Mesothelial cell of epicardium (in vitro differentiated cells): ENCODE measurements around the gene SUN2. TPM values are rescaled to one million over a fixed set of nuclear protein-coding genes. Genes with fewer than 3 reads are reported as not detected.

Source experiments
- DNase-seq, 2 experiments: peaks; one replicate each; pipeline ENCODE4 v3.0.0; 2021; ENCODE audit warnings: low spot score in 2 of 2; ENCODE audit not compliant: unreplicated experiment in 2 of 2
- H3K27ac Mint-ChIP-seq: 2 replicates; pipeline ENCODE4 v1.8.0; 2021; ENCODE audit warnings: mixed read lengths
- H3K27me3 Mint-ChIP-seq: 2 replicates; pipeline ENCODE4 v1.8.0; 2021; ENCODE audit warnings: low read depth, mixed read lengths
- H3K36me3 Mint-ChIP-seq: 2 replicates; pipeline ENCODE4 v1.8.0; 2021; ENCODE audit warnings: mixed read lengths
- H3K4me1 Mint-ChIP-seq: 2 replicates; pipeline ENCODE4 v1.8.0; 2021; ENCODE audit warnings: mixed read lengths
- H3K4me3 Mint-ChIP-seq: 2 replicates; pipeline ENCODE4 v1.8.0; 2021; ENCODE audit warnings: mild to moderate bottlenecking, moderate library complexity, mixed read lengths
- H3K9me3 Mint-ChIP-seq: 2 replicates; pipeline ENCODE4 v1.8.0; 2021; ENCODE audit warnings: mixed read lengths
- CTCF ChIP-seq: fragments of 200-600 bp; sonication (generic); IDR thresholded peaks from one replicate; pipeline ENCODE4 v1.5.0; 2021; ENCODE audit warnings: antibody characterized with exemption; ENCODE audit not compliant: unreplicated experiment
- total RNA-seq: library from RNA; stranded (reverse); gene quantifications from 3 replicates; pipeline ENCODE4 v1.2.1, GENCODE V29; 2021

Gene SUN2
- total RNA-seq, 1 donor from 2014 or later: 61.2 TPM

- H3K9me3 Mint-ChIP-seq: no peaks in the 10 kb centered on the region
- no peak for TF ChIP-seq CTCF
- no peaks in the 10 kb centered on the region for H3K27me3 Mint-ChIP-seq
- H3K4me3 Mint-ChIP-seq: no peak overlapping the region
- no peaks in the 10 kb centered on the region for H3K4me1 Mint-ChIP-seq
- peaks cover 17% of the 10 kb centered on the region for H3K36me3 Mint-ChIP-seq
- DNase-seq: no peak
- H3K27ac Mint-ChIP-seq: no peak overlapping the region
These were observed 20.1 kb downstream of the SUN2 start for GRCh38 chr22:38735465-38736256.

GRCh38 chr22:38735126-38735464 is 20.7 kb downstream of the SUN2 start:
- no peaks in the 10 kb centered on the region for H3K27me3 Mint-ChIP-seq
- peaks cover 17% of the 10 kb centered on the region for H3K36me3 Mint-ChIP-seq
- no peaks in the 10 kb centered on the region for H3K4me1 Mint-ChIP-seq
- no peak for DNase-seq
- H3K4me3 Mint-ChIP-seq: no peak overlapping the region
- no peaks in the 10 kb centered on the region for H3K9me3 Mint-ChIP-seq
- no peak for TF ChIP-seq CTCF
- H3K27ac Mint-ChIP-seq: peak overlapping the region; percentile 35

DNA sequence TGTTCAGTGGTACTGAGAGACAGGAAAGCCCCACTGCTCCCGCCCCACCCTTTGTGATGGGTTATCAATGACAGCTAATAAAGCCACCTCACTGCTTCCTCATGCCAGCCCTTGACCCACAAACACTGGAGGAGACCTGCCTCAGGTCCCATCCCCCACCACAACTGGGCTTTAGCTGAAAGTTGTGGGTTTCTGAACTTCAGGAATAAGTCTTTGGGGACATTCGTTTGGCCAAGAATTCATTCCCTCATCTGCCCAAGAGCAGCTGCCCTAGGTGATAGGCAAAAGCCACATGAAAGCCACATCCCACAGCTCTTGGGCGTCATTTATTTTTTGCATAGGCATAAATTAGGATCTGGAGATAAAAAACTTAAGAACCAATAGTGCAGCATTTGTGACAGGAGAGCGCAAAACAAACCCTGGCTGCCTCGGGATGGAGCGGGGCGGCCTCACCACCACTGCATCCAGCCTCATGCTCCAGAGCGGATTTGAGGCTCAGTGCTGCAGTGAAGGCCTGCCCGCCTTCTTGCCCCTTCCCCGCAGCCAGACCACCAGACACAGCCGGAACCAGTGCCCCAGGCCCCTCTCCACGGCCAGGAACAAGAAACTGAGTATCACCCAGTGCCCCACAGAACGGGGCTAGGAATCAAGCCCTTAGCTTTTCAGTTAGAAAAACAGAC is 21.2 kb downstream of the SUN2 start:
- DNase-seq: no peak
- Mint-ChIP-seq H3K9me3 (no peaks in the 10 kb centered on the region), H3K4me3 (no peak overlapping the region), H3K36me3 (peaks cover 17% of the 10 kb centered on the region), H3K4me1 (no peaks in the 10 kb centered on the region), H3K27ac (peak overlapping the region; percentile 75), H3K27me3 (no peaks in the 10 kb centered on the region)
- TF ChIP-seq CTCF: no peak

- Mint-ChIP-seq H3K27ac (peak overlapping the region; percentile 83), H3K36me3 (peaks cover 22% of the 10 kb centered on the region), H3K27me3 (no peaks in the 10 kb centered on the region), H3K9me3 (no peaks in the 10 kb centered on the region), H3K4me1 (no peaks in the 10 kb centered on the region), H3K4me3 (no peak overlapping the region)
- no peak for TF ChIP-seq CTCF
- no peak for DNase-seq
These were observed 21.9 kb downstream of the SUN2 start for GRCh38 chr22:38733724-38734381.

- no peaks in the 10 kb centered on the region for H3K9me3 Mint-ChIP-seq
- peak; percentile 75 for TF ChIP-seq CTCF
- peaks cover 25% of the 10 kb centered on the region for H3K36me3 Mint-ChIP-seq
- H3K4me1 Mint-ChIP-seq: no peaks in the 10 kb centered on the region
- DNase-seq: no peak
- H3K4me3 Mint-ChIP-seq: no peak overlapping the region
- peak overlapping the region; percentile 83 for H3K27ac Mint-ChIP-seq
- no peaks in the 10 kb centered on the region for H3K27me3 Mint-ChIP-seq
These were observed 22.5 kb downstream of the SUN2 start for GRCh38 chr22:38733329-38733723.
